Stimulated activated CD8-positive, alpha-beta memory T cell treated with anti-CD3 and anti-CD28 coated beads, Interleukin-12 subunit alpha, Interleukin-12 subunit beta, amount 100 ng/mL, for 24 hours (primary cell): ENCODE data around the gene HOXD1.

ENCODE experiments used
- DNase-seq: peaks from one replicate; pipeline ENCODE4 v3.0.0-alpha.2; 2020; ENCODE audit errors: extremely low read depth

The HOXD1 gene

GRCh38 chr2:176240301-176240700 lies 51.8 kb downstream of the HOXD1 start:
- DNase-seq: no peak
